Measurements from ENCODE around the gene MOB3B. TPM values are rescaled to one million over a fixed set of nuclear protein-coding genes. Genes with fewer than 3 reads are reported as not detected.
"Not testable (repeated sequence)": the region's sequence is repeated elsewhere in the genome, so short reads cannot be mapped to it uniquely, and the experiment has no call there.

Gene MOB3B
- total and polyA plus RNA-seq, 2 donors = 2.3 to 7.8 TPM

DNA sequence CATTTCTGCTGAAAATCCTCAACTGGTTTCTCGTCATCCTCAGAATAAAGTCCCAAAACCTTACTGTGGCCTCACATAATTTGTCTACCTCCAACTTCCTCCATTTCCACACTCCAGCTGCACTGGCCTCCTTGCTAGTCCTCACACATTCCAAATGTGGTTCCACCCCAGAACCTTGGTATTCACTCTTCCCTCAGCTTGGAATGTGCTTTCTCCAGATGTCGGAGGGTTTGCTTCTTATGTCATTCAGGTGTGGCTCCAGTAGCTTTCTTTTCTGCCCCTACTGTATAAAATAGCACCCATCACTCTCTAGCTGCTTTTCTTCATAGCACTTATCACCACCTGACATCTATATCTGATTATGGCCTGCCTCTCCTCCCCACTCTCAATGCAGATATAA is 108.0 kb downstream of the MOB3B start:
- 95% methylated on average over 2 of the region's 2 CpGs for WGBS
- H3K27me3 ChIP-seq (ENCODE audit: control insufficient read depth in 2 of 2, insufficient read depth in 1 of 2, low read length in 1 of 2) = no peaks in the 10 kb centered on the region
- no peaks in the 10 kb centered on the region for H3K36me3 ChIP-seq (ENCODE audit: control insufficient read depth in 2 of 2, insufficient read depth in 2 of 2, low read length in 1 of 2)
- peaks cover 0 to 7% of the 10 kb centered on the region in 2 donors for H3K4me1 ChIP-seq (ENCODE audit: control insufficient read depth in 2 of 2, insufficient read depth in 2 of 2, low read length in 2 of 2)
- no peak for DNase-seq (ENCODE audit: low read depth in 6 of 9, low spot score in 9 of 9)
- H3K27ac ChIP-seq (ENCODE audit: low read depth in 1 of 2, low read length in 1 of 2) = no peak overlapping the region
- no peak overlapping the region for H3K4me3 ChIP-seq (ENCODE audit: low read length in 2 of 2)
- H3K9me3 ChIP-seq (ENCODE audit: control insufficient read depth in 2 of 2, insufficient read depth in 1 of 2, low read length in 1 of 2) = no peaks in the 10 kb centered on the region

DNA sequence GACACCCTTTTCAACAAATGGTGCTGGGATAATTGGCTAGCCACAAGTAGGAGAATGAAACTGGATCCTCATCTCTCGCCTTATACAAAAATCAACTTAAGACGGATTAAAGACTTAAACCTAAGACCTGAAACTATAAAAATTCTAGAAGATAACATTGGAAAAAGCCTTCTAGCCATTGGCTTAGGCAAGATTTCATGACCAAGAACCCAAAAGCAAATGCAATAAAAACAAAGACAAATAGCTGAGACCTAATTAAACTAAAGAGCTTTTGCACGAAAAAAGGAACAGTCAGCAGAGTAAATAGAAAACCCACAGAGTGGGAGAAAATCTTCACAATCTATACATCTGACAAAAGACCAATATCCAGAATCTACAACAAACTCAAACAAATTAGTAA is 110.1 kb downstream of the MOB3B start:
- H3K4me1 ChIP-seq (ENCODE audit: control insufficient read depth in 2 of 2, insufficient read depth in 2 of 2, low read length in 2 of 2); H3K36me3 ChIP-seq (ENCODE audit: control insufficient read depth in 2 of 2, insufficient read depth in 2 of 2, low read length in 1 of 2); H3K27ac ChIP-seq (ENCODE audit: low read depth in 1 of 2, low read length in 1 of 2); H3K4me3 ChIP-seq (ENCODE audit: low read length in 2 of 2); H3K9me3 ChIP-seq (ENCODE audit: control insufficient read depth in 2 of 2, insufficient read depth in 1 of 2, low read length in 1 of 2); DNase-seq (ENCODE audit: low read depth in 6 of 9, low spot score in 9 of 9); H3K27me3 ChIP-seq (ENCODE audit: control insufficient read depth in 2 of 2, insufficient read depth in 1 of 2, low read length in 1 of 2): not testable (repeated sequence)
- 97% methylated on average over 3 of the region's 3 CpGs for WGBS

DNA sequence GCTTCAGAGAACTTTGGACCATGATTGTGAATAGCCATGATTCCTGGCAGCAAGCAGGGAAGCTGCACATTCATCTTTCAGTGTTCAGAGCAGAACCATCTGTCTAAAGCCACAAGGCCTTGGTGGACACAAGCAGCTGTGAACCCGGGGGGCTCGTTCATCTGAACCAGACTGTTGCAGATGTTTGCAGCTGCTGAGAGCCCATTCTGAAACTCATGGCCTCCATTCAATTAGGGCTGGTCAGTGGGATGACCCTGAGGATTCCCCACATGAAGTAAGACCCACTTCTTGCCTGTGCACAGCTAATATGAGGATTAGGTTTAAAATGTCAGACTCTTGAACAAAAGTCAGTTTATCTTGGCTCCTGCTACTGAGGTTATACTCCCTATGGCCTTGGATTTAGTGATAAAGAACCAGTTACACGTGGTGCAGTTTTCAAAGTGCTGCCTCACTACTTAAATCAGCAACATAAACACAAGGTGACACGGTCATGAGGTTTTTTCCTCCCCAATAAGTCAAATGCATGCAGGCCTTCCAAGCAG is 115.3 kb downstream of the MOB3B start:
- Histone ChIP-seq H3K27ac (ENCODE audit: low read depth in 1 of 2, low read length in 1 of 2) (peak overlapping the region in 1 of 2 donors; percentile 19), H3K4me3 (ENCODE audit: low read length in 2 of 2) (no peak overlapping the region), H3K9me3 (ENCODE audit: control insufficient read depth in 2 of 2, insufficient read depth in 1 of 2, low read length in 1 of 2) (no peaks in the 10 kb centered on the region), H3K36me3 (ENCODE audit: control insufficient read depth in 2 of 2, insufficient read depth in 2 of 2, low read length in 1 of 2) (no peaks in the 10 kb centered on the region), H3K4me1 (ENCODE audit: control insufficient read depth in 2 of 2, insufficient read depth in 2 of 2, low read length in 2 of 2) (peaks cover 0 to 4% of the 10 kb centered on the region in 2 donors), H3K27me3 (ENCODE audit: control insufficient read depth in 2 of 2, insufficient read depth in 1 of 2, low read length in 1 of 2) (no peaks in the 10 kb centered on the region)
- WGBS = 90% methylated on average over 4 of the region's 4 CpGs
- no peak for DNase-seq (ENCODE audit: low read depth in 6 of 9, low spot score in 9 of 9)

DNA sequence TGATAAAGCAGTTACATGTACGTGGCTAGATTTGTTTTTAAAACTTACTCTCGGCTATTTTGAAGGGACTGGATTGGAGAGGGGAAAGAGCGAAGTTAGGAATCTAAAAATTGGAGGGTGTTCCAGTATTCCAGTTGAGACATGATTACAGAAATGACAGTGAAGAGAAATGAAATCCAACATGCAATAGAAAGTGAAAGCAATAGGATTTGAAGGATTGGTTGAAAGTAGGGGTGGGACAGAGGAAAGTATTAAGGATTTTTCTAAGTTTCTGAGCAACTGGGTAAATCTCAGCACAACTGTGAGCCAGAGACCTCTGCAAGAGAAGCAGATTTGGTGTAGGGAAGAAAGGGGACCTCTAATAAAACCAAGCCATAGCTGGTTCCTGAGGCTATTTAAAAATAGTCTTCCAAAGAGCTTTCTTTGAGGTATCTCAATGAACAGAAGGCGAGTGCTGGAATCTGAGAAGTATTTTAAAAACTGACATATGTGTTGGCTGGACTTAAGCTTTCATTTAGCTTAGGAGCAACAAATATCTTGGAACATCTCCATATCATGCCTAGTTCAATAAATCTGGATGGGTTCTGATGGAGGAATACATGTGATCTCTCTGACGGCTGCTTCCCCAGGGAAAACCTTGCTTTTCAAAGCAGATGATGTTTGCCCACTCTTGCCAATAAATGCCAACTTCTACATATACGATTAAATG is 115.9 kb downstream of the MOB3B start:
- H3K27me3 ChIP-seq (ENCODE audit: control insufficient read depth in 2 of 2, insufficient read depth in 1 of 2, low read length in 1 of 2) = no peaks in the 10 kb centered on the region
- no peak overlapping the region for H3K4me3 ChIP-seq (ENCODE audit: low read length in 2 of 2)
- 93% methylated on average over 6 of the region's 6 CpGs for WGBS
- no peak for DNase-seq (ENCODE audit: low read depth in 6 of 9, low spot score in 9 of 9)
- H3K4me1 ChIP-seq (ENCODE audit: control insufficient read depth in 2 of 2, insufficient read depth in 2 of 2, low read length in 2 of 2) = peaks cover 0 to 4% of the 10 kb centered on the region in 2 donors
- peak overlapping the region; percentile 52 to 64 for H3K27ac ChIP-seq (ENCODE audit: low read depth in 1 of 2, low read length in 1 of 2)
- H3K9me3 ChIP-seq (ENCODE audit: control insufficient read depth in 2 of 2, insufficient read depth in 1 of 2, low read length in 1 of 2) = no peaks in the 10 kb centered on the region
- H3K36me3 ChIP-seq (ENCODE audit: control insufficient read depth in 2 of 2, insufficient read depth in 2 of 2, low read length in 1 of 2) = no peaks in the 10 kb centered on the region

GRCh38 chr9:27412963-27413362 is 116.7 kb downstream of the MOB3B start:
- no peak for DNase-seq (ENCODE audit: low read depth in 6 of 9, low spot score in 9 of 9)
- 87% methylated on average over 2 of the region's 2 CpGs for WGBS
- H3K36me3 ChIP-seq (ENCODE audit: control insufficient read depth in 2 of 2, insufficient read depth in 2 of 2, low read length in 1 of 2) = no peaks in the 10 kb centered on the region
- no peak overlapping the region for H3K4me3 ChIP-seq (ENCODE audit: low read length in 2 of 2)
- peaks cover 0 to 4% of the 10 kb centered on the region in 2 donors for H3K4me1 ChIP-seq (ENCODE audit: control insufficient read depth in 2 of 2, insufficient read depth in 2 of 2, low read length in 2 of 2)
- H3K9me3 ChIP-seq (ENCODE audit: control insufficient read depth in 2 of 2, insufficient read depth in 1 of 2, low read length in 1 of 2) = no peaks in the 10 kb centered on the region
- H3K27ac ChIP-seq (ENCODE audit: low read depth in 1 of 2, low read length in 1 of 2) = peak overlapping the region in 1 of 2 donors; percentile 49
- H3K27me3 ChIP-seq (ENCODE audit: control insufficient read depth in 2 of 2, insufficient read depth in 1 of 2, low read length in 1 of 2) = no peaks in the 10 kb centered on the region

DNA sequence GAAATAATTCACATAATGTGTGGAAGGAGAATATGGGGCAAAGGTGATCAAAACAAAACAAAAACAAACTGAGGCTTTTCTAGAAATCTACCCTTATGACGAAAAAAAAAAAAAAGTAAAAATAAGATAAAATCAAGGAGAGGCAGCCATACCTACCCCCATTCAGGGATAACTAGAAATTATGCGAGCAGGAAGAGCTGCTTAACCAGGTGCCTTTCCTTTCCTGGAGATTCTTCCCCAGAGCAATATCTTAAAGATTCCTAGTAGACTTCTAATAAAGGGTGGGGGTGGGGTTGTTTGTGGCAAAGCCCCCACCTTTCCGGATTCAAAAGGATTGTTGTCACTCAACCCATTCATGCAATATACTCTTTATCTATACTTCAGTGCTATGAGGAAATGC is 117.5 kb downstream of the MOB3B start:
- H3K27ac ChIP-seq (ENCODE audit: low read depth in 1 of 2, low read length in 1 of 2) = no peak overlapping the region
- peaks cover 0 to 4% of the 10 kb centered on the region in 2 donors for H3K4me1 ChIP-seq (ENCODE audit: control insufficient read depth in 2 of 2, insufficient read depth in 2 of 2, low read length in 2 of 2)
- DNase-seq (ENCODE audit: low read depth in 6 of 9, low spot score in 9 of 9) = no peak
- no peak overlapping the region for H3K4me3 ChIP-seq (ENCODE audit: low read length in 2 of 2)
- no peaks in the 10 kb centered on the region for H3K27me3 ChIP-seq (ENCODE audit: control insufficient read depth in 2 of 2, insufficient read depth in 1 of 2, low read length in 1 of 2)
- no peaks in the 10 kb centered on the region for H3K9me3 ChIP-seq (ENCODE audit: control insufficient read depth in 2 of 2, insufficient read depth in 1 of 2, low read length in 1 of 2)
- 89% methylated on average over 3 of the region's 3 CpGs for WGBS
- H3K36me3 ChIP-seq (ENCODE audit: control insufficient read depth in 2 of 2, insufficient read depth in 2 of 2, low read length in 1 of 2) = no peaks in the 10 kb centered on the region

DNA sequence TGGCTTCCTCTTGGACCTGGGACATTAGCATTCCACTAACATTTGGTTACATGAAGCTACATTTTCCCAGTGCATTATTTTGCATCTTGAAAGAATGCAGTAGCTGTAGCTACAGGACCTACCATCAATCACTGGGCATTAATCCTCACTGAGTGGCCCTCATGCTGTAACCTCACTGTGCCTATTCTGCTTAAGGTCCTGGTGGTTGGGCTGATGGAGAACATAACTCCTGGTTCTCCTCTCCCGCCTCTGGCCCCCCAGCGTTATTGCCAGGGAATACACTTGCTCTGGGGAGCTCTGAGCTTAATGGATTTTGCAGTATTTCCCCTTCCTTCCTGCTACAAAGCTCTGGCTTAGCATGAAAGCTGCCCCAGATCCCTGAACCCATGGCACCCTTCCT is 121.1 kb downstream of the MOB3B start:
- no peak for DNase-seq (ENCODE audit: low read depth in 6 of 9, low spot score in 9 of 9)
- Histone ChIP-seq H3K9me3 (ENCODE audit: control insufficient read depth in 2 of 2, insufficient read depth in 1 of 2, low read length in 1 of 2) (no peaks in the 10 kb centered on the region), H3K36me3 (ENCODE audit: control insufficient read depth in 2 of 2, insufficient read depth in 2 of 2, low read length in 1 of 2) (no peaks in the 10 kb centered on the region), H3K4me1 (ENCODE audit: control insufficient read depth in 2 of 2, insufficient read depth in 2 of 2, low read length in 2 of 2) (peaks cover 0 to 4% of the 10 kb centered on the region in 2 donors), H3K27me3 (ENCODE audit: control insufficient read depth in 2 of 2, insufficient read depth in 1 of 2, low read length in 1 of 2) (no peaks in the 10 kb centered on the region), H3K27ac (ENCODE audit: low read depth in 1 of 2, low read length in 1 of 2) (no peak overlapping the region), H3K4me3 (ENCODE audit: low read length in 2 of 2) (no peak overlapping the region)
- WGBS = 91% methylated on average over 2 of the region's 2 CpGs

DNA sequence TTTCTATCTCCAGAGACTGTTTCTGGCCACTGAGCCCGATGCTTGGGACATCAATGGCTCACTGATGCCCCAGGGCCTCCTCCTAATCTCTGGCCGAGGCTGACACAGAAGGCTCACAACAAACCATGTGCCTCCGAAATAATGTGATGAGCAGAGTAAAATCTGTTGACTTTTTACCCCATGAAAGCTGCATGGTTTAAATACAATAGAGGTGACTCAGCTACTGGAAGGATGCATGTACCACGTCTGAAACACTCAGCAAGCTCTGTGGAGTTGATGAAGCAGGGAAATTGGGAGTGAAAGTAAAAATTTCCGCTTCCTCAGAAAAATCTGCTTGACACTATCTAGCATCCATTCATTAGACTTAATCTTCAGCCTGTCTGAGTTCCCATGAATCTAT is 121.6 kb downstream of the MOB3B start:
- Histone ChIP-seq H3K36me3 (ENCODE audit: control insufficient read depth in 2 of 2, insufficient read depth in 2 of 2, low read length in 1 of 2) (no peaks in the 10 kb centered on the region), H3K4me3 (ENCODE audit: low read length in 2 of 2) (no peak overlapping the region), H3K4me1 (ENCODE audit: control insufficient read depth in 2 of 2, insufficient read depth in 2 of 2, low read length in 2 of 2) (peaks cover 0 to 4% of the 10 kb centered on the region in 2 donors), H3K9me3 (ENCODE audit: control insufficient read depth in 2 of 2, insufficient read depth in 1 of 2, low read length in 1 of 2) (no peaks in the 10 kb centered on the region), H3K27ac (ENCODE audit: low read depth in 1 of 2, low read length in 1 of 2) (no peak overlapping the region), H3K27me3 (ENCODE audit: control insufficient read depth in 2 of 2, insufficient read depth in 1 of 2, low read length in 1 of 2) (no peaks in the 10 kb centered on the region)
- DNase-seq (ENCODE audit: low read depth in 6 of 9, low spot score in 9 of 9) = no peak
- 94% methylated on average over 5 of the region's 5 CpGs for WGBS

DNA sequence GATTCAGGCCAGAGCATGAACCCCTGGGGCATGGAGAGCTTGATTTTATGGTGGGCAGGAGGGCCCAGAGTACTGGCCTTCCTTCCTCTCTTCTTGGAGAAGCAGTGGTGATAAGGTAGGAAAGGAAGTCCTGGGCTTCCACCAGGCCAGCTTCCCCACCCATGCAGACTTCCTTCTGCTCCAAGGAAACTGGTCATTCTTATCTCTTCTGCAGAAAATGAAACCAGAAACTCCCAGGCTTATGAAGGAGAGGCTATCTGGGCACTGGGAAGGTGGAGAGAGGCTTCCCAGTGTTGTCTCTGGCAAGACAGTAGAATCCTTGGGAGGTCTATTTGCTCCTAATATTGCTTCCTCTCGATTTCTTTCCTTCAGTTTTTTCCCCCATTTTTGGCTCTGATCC is 122.1 kb downstream of the MOB3B start:
- no peak for DNase-seq (ENCODE audit: low read depth in 6 of 9, low spot score in 9 of 9)
- H3K4me3 ChIP-seq (ENCODE audit: low read length in 2 of 2) = no peak overlapping the region
- 73% methylated on average over 1 of the region's 1 CpG for WGBS
- no peaks in the 10 kb centered on the region for H3K36me3 ChIP-seq (ENCODE audit: control insufficient read depth in 2 of 2, insufficient read depth in 2 of 2, low read length in 1 of 2)
- H3K27me3 ChIP-seq (ENCODE audit: control insufficient read depth in 2 of 2, insufficient read depth in 1 of 2, low read length in 1 of 2) = no peaks in the 10 kb centered on the region
- H3K9me3 ChIP-seq (ENCODE audit: control insufficient read depth in 2 of 2, insufficient read depth in 1 of 2, low read length in 1 of 2) = no peaks in the 10 kb centered on the region
- H3K4me1 ChIP-seq (ENCODE audit: control insufficient read depth in 2 of 2, insufficient read depth in 2 of 2, low read length in 2 of 2) = no peaks in the 10 kb centered on the region
- no peak overlapping the region for H3K27ac ChIP-seq (ENCODE audit: low read depth in 1 of 2, low read length in 1 of 2)
